Measurements from ENCODE around the gene ERGIC1.
"Not testable (repeated sequence)": the region's sequence is repeated elsewhere in the genome, so short reads cannot be mapped to it uniquely, and the experiment has no call there.

Gene ERGIC1

DNA sequence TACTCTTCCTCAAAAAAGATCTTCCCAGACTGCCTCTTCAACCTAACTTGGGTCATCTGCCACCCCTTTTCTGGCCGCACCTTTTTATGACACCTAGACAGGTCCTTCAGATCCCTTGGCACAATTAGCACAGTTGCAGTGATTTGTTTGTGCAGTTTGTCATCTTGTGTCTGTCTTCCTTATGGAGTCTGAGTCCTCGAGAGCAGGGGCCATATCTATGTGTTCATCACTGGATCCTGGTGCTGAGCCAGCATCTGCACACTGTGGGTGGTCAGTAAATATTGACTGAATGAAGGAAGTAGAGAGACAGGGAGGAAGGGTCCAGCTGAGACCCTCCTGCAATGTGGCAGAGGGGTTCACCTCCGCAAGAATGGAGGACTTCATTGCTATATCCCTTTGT is 14.4 kb downstream of the ERGIC1 start:
- DNase-seq, result no peak

DNA sequence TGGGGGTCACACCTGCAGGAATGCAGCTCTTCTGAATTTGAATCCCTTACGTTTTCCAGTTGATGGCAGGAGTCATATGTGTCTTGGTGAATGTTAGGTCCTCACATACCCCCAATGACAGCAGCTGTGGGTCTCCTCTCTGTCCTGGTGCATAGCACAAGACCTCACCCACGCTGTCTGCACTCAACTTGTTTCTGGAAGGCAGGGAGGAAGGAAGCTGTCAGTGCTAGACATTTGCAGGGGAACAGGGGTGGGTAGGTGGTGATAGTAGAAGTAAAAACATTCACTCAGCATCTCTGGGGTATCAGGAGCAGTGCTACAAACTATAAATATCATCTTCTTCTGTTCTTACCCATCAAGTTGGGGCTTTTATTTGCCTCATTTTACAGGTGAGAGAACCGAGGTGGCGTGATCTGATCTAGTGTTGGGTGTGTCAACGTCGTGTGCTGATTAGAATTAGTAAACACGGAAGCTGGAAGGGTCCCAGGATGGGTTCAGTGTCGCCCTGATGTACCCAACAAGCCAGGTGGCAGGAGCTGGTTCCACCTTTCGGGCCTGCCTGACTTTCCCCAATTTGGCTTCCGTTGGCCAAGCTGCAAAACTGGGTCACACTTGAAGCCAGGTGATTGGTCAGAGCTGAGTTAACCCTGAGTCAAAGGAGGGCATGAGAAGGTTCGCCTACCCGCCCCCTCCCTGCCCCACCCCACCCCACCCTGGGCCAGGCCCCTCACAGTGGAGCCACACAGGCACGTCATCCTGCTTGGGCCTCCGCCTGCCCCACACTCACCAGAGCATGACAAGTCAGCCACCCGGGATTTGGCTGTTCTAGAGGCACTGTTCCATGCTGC is 15.8 kb downstream of the ERGIC1 start:
- no peak for DNase-seq

DNA sequence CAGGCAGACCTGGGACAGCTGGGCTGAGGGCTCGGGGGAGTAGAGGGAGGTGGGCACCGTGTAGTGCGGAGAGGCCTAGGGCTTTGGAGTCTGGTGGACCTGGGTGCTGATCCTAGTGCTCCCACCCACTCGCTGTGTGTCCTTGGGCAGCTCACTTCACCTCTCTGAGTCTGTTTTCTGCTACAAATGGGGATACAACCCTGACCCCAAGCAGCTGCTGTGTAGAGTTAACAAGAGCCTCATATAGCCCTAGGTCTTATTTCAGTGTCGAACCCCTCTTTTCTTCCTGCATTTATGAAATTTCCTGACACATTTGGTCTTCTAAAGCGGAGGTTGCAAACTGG is 16.4 kb downstream of the ERGIC1 start:
- no peak for DNase-seq

DNA sequence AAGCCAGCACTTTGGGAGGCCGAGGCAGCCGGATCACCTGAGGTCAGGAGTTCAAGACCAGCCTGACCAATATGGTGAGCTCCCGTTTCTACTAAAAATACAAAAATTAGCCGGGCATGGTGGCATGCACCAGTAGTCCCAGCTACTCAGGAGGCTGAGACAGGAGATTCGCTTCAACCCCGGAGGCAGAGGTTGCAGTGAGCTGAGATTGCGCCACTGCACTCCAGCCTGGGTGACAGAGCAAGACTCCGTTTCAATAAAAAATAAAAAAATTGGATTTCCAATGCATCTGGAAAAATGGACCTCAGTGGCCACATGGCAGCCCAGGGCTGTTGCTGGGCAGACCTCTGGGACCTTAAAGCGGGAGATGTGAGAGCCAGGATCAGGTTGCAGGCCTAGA is 17.2 kb downstream of the ERGIC1 start:
- not testable (repeated sequence) for DNase-seq

DNA sequence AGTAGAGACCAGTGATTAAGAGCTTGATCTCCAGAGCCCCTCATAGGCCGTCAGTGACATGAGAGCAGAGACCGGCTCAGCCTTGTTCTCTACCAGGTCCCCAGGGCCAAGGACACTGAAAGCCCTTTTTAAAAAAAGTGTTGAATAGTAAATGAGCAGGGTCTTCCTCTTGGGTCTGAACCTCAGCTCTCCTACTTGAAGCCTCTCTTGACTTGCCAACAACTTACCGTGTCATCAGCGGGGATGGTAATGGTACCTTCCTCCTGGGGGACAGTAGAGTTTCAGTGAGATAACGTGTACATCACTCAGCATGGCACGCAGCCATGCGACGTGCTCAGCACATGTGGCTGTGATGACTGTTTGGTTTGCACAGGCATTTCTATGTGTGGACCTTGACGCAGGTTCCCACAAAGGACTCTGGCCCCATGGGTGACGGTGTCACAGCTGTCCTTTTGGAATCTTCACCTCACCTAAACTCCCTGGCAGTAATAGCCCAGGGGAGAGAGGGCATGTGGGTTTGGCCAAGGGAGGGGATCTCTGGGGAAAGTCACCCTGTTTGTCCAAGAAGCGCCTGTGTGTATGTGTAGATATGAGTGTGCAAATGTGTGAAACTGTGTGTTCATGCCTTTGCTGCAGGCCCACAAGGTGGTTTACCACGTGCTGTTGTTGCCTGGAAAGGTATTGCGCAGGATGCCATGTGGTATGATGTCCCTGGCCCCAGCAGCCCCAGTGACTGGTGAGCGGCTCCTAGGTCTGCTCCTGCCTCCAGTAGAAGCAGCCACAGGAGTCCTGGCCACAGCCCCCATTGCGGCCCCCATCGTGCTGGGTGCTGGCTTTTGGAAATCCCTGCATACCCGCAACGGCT is 18.7 kb downstream of the ERGIC1 start:
- no peak for DNase-seq

DNA sequence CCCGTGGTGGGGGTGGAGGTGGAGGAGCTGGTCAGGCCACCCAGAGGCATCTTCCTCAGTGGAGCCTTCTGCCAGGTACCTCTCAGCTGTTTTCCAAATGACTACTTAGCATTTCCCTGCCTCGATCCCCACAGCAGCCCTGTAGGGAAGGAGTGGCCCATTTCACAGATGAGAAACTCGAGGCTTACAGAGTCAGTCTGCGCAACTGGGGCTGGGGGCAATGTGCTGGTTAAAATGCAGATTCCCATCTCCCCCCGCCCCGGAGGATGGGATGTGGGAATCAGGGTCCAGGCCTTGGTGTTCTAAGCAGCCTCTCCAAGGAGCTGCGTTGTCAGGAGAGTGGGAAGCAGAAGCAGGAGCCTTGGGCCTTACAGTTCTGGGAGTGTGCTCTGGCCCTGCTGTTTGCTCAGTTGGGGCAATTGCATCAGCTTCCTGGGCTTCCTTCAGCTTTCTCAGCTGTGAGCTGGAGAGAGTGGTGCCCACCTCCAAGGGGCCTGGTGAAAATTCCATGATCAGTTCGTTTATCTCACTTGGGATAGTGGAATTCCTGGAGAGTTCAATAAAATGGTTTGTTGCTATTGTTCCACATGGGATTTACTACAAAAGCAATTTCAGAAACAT is 19.4 kb downstream of the ERGIC1 start:
- no peak for DNase-seq

DNA sequence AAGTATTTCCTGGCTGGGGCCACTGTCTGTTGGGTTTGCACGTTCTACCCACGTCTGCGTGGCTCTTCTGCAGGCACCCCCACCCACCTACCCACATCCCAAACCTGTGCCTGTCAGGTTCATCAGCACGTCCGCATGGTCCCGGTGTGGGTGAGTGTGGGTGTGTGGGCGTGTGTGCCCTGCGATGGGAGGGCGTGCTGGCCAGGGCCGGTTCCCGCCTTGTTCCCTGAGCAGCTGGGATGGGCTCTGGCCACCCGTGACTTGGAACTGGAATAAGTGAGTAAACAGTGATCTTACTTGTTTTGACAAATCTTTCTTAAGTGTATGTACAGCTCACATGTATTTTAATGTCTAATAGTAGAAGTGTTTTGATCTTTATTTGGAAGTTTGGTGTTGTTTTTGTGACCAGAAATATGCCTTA is 20.4 kb downstream of the ERGIC1 start:
- no peak for DNase-seq

DNA sequence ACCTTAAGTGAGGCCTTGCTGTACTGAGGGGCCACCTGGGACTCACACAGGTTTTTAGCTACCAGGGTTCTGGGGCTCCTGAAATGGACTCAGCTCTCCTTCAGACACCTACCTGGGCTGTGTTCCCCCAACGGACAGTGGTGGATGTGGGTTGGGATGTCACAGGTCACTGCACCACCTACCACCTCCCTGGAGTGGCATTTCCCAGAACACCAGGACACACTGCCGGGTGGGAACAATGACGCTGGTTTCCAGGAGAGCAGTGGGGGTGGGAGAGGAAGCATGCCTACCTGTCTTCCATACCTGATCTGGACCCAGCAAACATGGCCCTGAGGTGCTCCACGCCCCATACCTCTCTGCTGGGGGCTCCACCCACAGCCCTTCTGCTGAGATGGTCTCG is 20.9 kb downstream of the ERGIC1 start:
- no peak for DNase-seq

DNA sequence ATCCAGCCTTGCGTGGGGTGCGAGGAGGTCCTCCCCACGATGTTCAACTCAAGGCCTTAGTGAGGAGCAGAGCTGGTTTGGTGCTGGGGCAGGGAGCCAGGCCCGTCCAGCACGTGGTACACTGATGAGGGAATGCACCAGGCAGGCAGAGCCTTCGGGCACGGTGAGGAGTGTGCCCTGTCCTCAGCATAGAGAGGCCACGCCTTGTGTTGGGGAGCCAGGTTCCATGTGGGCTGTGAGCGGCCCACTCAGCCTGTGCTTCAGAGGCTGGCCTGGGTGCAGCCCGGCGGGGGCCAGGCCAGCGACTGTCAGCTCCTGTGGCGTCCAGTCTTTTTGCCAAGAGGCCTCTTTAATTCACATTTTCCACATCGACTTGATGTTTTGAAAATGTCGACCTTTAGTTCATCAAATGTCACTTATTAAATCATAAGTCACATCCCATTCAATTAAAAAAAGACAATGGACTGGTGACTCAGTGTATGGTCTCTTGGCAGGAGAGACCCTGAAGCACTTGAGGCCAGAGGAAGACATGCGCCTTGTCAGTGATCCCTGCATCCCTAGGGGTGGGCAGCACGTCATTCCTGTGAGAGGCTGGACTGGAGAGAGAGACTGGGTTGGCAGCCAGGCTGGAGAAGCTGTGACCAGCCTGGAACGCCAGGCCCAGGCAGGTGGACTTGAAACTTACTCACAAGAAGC is 21.7 kb downstream of the ERGIC1 start:
- DNase-seq, result no peak

DNA sequence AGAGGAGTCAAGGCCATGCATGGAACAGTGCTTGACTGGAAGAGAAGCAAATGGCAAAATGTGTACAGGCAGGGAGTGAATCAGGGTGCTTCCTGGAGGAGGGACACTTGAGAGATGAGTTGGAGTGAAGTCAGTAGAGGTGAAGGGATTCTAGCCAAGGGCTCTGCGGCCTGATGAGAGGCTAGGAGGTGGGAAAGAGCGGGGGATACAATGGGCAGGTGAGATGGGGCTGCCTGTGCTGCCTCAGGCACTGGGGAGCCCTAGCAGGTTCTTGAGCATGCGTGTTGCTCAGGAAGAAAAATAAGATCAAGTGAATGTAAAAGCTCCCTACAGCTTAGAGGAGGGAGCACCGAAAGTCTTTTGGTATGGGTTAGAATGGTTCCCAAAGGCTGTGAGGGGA is 22.3 kb downstream of the ERGIC1 start:
- no peak for DNase-seq

DNA sequence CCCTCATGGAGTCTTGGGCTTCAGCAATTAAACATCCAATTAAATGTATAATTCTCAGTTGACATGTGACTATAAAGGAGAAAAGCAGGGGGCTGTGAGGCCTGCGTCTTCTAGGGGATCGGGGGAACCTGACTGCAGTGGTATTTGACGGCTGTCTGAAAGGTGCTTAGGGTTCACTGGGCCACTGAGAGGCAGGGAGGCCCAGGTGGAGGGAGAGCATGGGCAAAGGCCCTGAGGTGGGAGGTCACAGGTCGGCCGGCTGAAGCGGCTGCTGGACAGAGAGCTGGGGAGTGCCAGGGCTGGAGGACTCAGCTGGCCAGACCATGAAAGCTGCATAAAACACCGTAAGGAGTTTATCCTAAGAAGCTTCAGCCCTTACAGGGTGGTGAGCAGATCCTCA is 23.9 kb downstream of the ERGIC1 start:
- no peak for DNase-seq

DNA sequence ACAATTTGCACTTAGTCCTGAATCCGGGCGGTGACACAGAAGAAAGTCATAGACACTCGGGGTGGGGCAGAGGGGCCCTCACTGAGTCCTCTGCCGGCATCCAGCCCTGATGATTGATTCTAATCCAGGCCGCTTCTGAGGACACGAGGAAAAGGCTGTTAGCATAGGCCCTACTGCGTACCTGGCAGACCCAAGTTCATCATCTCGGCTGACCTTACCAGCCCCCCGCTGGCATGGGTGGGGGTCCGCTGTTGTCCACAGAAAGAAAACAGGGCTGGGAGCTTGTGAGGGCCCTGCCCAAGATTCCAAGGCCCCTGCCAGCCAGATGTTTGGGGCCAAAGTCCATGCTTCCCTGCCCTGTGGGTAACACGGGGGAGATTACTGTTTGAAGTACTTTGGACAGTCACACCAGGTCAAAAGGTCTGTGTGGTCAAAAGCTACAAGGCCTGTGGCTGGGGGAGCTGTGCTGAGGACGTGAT is 24.5 kb downstream of the ERGIC1 start:
- DNase-seq, result no peak

DNA sequence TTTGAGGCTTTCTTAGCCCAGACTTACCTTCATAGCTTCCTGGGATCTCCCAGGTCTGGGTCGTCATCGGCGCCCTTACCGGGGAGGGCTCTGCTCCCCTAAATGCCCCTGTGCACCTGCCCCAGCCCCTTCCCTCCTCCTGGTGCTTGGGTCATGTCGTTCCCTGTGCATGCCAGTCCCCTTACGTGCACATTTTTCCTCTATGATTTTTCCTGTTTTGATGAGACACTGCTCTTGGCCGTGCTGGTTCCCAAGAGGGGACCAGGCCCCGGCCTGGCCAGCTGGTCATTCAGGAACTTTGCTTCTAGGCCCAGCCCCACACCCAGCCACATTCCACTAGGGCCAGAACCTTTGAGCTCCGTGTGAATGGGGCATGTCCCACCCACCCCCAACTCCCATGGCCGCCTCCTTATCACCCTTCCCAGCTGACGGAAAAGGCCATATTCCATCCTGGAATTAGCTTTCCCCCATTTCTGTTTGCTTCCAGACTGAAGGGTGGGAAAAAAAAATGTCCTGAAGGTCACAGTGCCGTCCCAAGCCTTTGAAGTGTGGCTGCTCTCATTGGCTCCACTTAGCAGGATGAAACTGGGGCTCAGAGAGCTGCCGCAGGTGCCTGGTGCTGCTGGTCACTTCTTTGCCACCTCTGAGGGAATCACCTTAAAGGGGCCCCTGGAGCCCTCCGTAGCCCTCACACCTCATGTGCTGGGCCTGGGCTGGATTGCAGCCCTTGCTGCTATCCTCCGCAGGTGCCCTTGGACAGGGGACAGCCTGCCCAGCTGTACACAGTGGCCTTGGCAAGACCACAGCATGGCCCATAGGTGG is 25.1 kb downstream of the ERGIC1 start:
- peak; percentile 54 for DNase-seq

DNA sequence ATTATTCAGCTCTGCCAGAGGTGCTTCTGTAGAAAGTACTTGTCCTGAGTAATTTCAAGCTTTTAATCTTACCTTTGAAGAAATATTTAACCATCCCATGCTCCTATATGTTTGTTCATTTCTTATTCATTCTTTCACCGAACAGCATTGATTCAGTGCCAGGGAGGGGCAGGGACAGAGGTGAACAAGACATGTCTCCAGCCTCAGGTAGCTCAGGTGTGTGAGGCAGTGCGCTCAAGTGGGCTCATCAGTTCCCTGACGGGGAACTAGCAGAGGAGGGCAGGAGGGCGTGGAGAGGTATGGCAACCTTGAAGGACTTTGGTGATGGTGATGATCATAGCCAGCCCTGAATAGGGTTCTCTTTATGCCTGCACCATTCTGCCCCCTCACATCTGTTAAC is 25.9 kb downstream of the ERGIC1 start:
- DNase-seq, result no peak

DNA sequence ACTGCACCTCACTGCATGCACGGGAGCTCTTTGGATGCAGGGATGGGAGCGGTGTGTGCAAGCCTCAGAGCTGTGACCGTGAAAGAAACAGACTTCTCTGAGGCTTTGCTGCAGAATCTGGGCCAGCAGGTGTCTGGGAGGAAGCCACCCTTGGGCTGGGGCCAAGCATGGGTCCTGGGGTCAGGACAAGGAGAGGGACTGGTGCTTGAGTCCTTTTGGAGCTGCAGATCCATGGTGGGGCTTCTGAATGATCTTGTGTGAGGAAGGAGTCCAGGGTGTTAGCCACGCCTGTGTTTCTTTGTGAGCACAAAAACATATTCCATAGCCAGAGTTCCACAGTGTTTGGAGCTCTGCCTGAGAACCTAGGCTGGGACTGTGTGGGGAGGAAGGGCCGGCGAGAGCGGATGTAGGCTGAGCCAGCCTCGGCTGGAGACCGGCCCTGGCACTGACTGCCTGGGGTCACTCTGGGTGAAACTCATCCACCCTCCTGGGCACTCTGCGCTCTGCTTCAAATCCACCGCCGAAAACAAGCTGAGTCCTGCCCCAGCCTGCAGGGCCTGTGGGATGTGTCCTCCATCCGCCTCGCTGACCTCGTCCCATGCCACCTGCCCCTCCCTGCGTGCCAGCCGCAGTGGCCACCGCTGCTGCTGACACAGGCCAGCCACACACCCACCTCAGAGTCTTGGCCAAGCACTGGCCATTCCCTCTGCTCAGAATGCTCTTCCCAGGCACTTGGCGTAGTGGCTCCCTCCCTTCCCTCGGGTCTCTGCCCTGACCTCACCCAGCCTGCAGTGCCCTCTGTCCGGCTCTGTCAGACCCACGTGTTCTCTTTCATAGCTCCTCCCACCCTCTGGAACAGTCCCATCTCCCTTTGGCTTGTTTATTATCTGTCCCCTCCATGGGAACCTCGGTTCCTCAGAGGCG is 26.7 kb downstream of the ERGIC1 start:
- peak; percentile 87 for DNase-seq

DNA sequence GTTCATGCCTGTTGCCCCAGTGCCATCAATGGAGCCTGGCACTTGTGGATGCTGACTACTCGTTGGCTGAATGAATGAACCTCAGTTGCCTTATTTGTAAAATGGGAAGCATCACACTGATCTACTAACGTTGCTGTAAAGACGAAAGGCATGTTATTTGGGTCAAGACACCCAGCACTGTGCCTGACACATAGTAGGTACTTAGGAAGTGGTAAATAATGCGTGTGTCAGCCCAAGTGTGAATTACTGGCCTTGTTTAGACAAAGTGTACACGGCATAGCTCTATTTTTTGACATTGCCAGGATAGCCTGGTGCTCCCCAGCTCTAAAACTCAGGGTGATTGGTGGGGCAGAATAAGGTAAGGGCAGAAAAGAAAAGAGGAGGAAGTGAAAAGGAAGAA is 27.4 kb downstream of the ERGIC1 start:
- DNase-seq, result no peak

DNA sequence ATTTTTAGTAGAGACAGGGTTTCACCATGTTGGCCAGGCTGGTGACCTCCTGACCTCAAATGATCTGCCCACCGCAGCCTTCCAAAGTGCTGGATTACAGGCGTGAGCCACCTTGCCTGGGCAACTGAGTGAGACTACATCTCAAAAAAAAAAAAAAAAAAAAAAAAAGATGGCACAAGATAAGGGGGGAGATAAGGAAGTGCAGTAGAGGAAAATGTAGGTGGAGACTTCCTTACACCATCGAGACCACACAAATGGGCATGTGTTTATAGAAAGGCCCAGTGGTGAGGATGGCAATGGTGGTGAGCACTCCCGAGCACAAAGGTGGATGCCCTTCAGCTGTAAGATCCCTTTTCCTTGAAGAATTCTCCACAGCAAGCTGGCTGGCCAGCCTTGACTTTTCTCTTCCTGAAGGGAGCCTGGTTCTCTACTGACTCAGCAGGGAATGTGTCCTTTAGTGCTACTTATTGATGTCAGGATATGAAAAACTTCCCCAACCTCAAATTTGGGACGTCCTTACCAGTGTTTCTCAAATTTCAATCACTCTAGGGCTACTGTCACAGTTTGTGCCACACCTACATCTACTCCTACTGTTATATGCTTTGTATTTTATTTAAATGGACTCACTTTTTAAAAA is 28.2 kb downstream of the ERGIC1 start:
- no peak for DNase-seq

DNA sequence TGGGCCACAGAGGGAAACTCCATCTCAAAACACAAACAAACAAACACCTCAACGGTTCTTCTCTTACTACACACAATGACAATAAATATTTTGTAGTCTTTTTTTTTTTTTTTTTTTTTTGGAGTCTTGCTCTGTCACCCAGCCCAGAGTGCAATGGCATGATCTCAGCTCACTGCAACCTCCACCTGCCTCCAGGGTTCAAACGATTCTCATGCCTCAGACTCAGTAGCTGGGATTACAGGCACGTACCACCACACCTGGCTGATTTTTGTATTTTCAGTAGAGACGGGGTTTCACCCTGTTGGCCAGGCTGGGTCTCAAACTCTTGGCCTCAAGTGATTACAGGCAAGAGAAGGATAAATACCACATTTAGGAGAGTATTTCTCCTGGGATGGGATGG is 30.1 kb downstream of the ERGIC1 start:
- DNase-seq, result not testable (repeated sequence)

DNA sequence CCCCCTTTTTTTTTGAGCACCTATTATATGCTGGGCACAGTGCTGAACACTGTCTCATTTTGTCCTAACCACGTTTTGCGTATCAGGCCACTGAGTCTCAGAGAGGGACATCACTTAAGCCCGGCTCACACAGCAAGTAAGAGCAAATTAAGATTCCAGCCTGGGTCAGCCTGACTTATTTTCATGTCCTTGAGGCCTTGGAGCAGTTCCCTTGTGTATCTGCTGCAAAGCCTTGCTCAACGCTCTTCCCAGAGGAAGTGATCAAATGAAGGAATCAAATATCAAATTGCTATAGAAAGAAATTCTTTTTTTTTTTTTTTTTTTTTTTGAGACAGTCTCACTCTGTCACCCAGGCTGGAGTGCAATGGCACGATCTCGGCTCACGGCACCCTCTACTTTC is 30.7 kb downstream of the ERGIC1 start:
- DNase-seq, result no peak

DNA sequence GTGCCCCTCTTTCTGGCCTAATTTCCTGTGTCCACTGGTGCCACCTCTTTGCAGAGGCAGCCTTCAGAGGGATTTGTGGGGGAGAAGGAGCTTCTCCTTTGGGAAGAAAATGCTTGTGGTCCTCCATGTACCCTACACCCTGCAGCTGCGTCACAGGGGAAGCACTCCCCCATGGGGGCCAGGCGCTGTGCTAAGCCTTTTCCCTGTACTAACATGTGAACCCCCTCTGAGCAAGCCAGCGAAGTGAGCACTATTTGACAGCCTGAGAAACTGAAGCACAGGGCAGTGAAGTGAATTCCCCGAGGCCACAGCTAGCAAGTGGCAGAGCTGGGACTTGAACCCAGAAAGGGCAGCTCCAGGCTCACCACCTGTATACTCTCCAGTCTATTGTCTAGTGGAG is 32.3 kb downstream of the ERGIC1 start:
- no peak for DNase-seq
